ENCODE data around the gene AMOTL2. TPM values are rescaled to one million over a fixed set of nuclear protein-coding genes. Genes with fewer than 3 reads are reported as not detected.

Gene AMOTL2
- total RNA-seq, 1 experiment from 2014 or later: 30.9 TPM

GRCh38 chr3:134326760-134327593 is 47.3 kb downstream of the AMOTL2 start:
- H4K91ac ChIP-seq (ENCODE audit: insufficient read length, low read depth, low read length): peak overlapping the region; percentile 77
- H3K18ac ChIP-seq (ENCODE audit: insufficient read length, low read depth, low read length): peak overlapping the region; percentile 55
- H3K27ac ChIP-seq (ENCODE audit: insufficient read length, low read depth, low read length): peak overlapping the region; percentile 70
- H2AK5ac ChIP-seq (ENCODE audit: insufficient read length, low read length): no peak overlapping the region
- no peak overlapping the region; the same call in 1 of the 2 replicates for H3K4ac ChIP-seq (ENCODE audit: low read depth, low read length)
- TF ChIP-seq CTCF (conservative IDR thresholded peaks at IDR 0.05): no peak
- peaks cover 25% of the 10 kb centered on the region; the same call in 1 of the 2 replicates for H3K4me1 ChIP-seq (ENCODE audit: insufficient read depth, low read length)
- H3K79me2 ChIP-seq (ENCODE audit: insufficient read depth, low read length): no peaks in the 10 kb centered on the region
- H3T11ph ChIP-seq (ENCODE audit: low read length): no peak overlapping the region
- peak overlapping the region; percentile 68 for H2BK12ac ChIP-seq (ENCODE audit: insufficient read length, low read depth, low read length)
- H3K56ac ChIP-seq (ENCODE audit: insufficient read length, low read depth, low read length): no peak overlapping the region
- H3K27me3 ChIP-seq (ENCODE audit: insufficient read depth, low read length): no peaks in the 10 kb centered on the region
- no peaks in the 10 kb centered on the region for H3K79me1 ChIP-seq (ENCODE audit: insufficient read depth, low read depth, low read length, poor library complexity, severe bottlenecking)
- H4K8ac ChIP-seq (replicated peaks; ENCODE audit: insufficient read length, low read depth, low read length): no peak overlapping the region
- H3K23ac ChIP-seq (ENCODE audit: insufficient read length, low read depth, low read length): no peak overlapping the region
- H3K14ac ChIP-seq (ENCODE audit: insufficient read depth, low read length): peak overlapping the region; percentile 70
- H2AFZ ChIP-seq (ENCODE audit: low read length): no peak overlapping the region
- peaks cover 49 to 52% of the 10 kb centered on the region in 2 experiments for H3K4me1 Mint-ChIP-seq
- no peak overlapping the region for H3K4me2 ChIP-seq (ENCODE audit: insufficient read depth, insufficient read length, low read length)
- no peaks in the 10 kb centered on the region for H3K23me2 ChIP-seq (ENCODE audit: insufficient read length, low read depth, low read length, poor library complexity, severe bottlenecking)
- no CpG with 5 or more reads among the region's 10 CpGs for WGBS (ENCODE audit: extremely low coverage, insufficient read length, low lambda C conversion rate)
- no peak overlapping the region for H2BK120ac ChIP-seq (ENCODE audit: low read depth, low read length, poor library complexity, severe bottlenecking)
- no peaks in the 10 kb centered on the region for H3K9me3 ChIP-seq (ENCODE audit: control insufficient read depth, low read depth, low read length)
- H3K9me3 Mint-ChIP-seq: no peaks in the 10 kb centered on the region
- H2BK15ac ChIP-seq (ENCODE audit: low read depth, low read length): no peak overlapping the region
- peaks cover 4% of the 10 kb centered on the region for H3K27me3 Mint-ChIP-seq (ENCODE audit: low read depth)
- peak overlapping the region; percentile 12 for H2BK5ac ChIP-seq (ENCODE audit: insufficient read length, low read length)
- H2BK20ac ChIP-seq (ENCODE audit: low read depth, low read length, poor library complexity, severe bottlenecking): no peak overlapping the region
- no peak overlapping the region for H3K9ac ChIP-seq (ENCODE audit: extremely low read depth, insufficient read length, low read length)
- peak overlapping the region; percentile 37 to 96 (median 90) for H3K27ac Mint-ChIP-seq
- H3K4me3 Mint-ChIP-seq: no peak overlapping the region
- peak overlapping the region; percentile 10 for H4K5ac ChIP-seq (ENCODE audit: insufficient read length, low read depth, low read length)
- no peaks in the 10 kb centered on the region; a peak in 1 of 7 replicates for H3K36me3 Mint-ChIP-seq (ENCODE audit: insufficient read depth in 1 of 3, low read depth in 3 of 3)
- H4K20me1 ChIP-seq (ENCODE audit: control insufficient read depth, insufficient read depth, insufficient read length): no peaks in the 10 kb centered on the region
- peak; percentile 83 for DNase-seq

Data from H9 (cell line).